ENCODE data around the gene MYO7B.

Gene MYO7B

DNA sequence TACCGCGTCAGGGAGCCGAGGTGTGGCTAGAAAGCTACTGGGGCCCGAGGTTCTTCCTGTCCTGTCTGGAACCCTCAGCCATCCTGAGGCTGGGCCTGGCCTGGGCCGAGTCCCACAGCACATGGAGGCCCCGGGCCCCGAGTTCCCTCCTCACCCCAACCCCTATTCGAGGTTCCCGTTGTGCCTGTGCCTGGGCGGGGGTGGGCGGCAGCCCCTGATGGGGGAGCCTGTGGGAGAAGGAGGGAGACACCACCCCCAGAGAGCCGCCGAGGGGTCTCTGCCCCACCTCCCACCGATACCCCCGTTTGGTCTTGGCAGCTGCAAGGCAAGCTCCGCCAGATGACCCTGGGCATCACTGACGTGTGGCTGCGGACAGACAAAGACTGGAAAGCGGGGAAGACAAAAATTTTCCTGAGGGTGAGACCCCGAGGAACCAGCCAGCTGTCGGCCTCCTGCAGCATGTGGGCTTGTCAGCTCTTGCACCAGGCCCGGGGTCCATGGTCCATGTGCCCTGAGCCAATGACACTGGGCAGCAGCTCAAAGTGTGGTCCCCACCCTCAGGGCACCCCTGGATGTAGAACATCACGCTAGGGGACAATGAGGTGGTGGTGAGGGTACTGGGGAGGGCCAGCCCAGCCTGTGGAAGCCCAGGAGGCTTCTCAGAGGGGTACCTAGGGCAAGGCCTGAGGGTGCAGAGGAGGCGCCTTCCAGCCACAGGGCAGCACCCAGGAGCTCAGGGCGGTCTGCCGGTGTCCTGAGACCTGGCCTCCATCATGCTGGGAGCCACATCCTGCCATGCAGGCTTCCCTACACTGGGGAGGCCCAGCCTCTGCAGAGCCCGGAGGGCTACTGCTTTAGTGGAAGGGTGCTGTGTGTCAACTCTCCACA, 58.0 kb downstream of the MYO7B start:
- Histone ChIP-seq H4K91ac (ENCODE audit: low read depth, low read length, poor library complexity) (no peak overlapping the region), H4K8ac (ENCODE audit: low read depth, low read length) (no peak overlapping the region), H3K27me3 (ENCODE audit: control insufficient read depth in 3 of 3, insufficient read depth in 3 of 3, low read depth in 1 of 3, low read length in 3 of 3) (no peaks in the 10 kb centered on the region), H3K23ac (ENCODE audit: low read depth, low read length, poor library complexity) (no peak overlapping the region), H3K18ac (ENCODE audit: low read length) (peak overlapping the region; percentile 48), H3K4me2 (ENCODE audit: insufficient read depth, low read length, poor library complexity, severe bottlenecking) (no peak overlapping the region), H3K27ac (replicated peaks; ENCODE audit: low read length) (no peak overlapping the region), H2BK5ac (ENCODE audit: low read length) (peak overlapping the region; percentile 75), H2BK15ac (ENCODE audit: low read length) (peak overlapping the region; percentile 89), H3K79me1 (ENCODE audit: low read depth, low read length) (no peaks in the 10 kb centered on the region), H3K9ac (ENCODE audit: low read depth, low read length, poor library complexity) (no peak overlapping the region), H3K9me3 (replicated peaks in 1 of 2; ENCODE audit: control insufficient read depth in 2 of 2, insufficient read depth in 1 of 2, low read depth in 1 of 2, low read length in 2 of 2) (peaks cover 0 to 3% of the 10 kb centered on the region in 2 donors), H2BK12ac (ENCODE audit: low read length) (no peak overlapping the region), H2AFZ (ENCODE audit: low read length) (no peak overlapping the region), H2AK5ac (ENCODE audit: low read depth, low read length) (peak overlapping the region; percentile 94), H3K4ac (ENCODE audit: low read length) (no peak overlapping the region), H2BK120ac (ENCODE audit: low read depth, low read length) (no peak overlapping the region), H3K4me1 (ENCODE audit: control insufficient read depth in 2 of 2, insufficient read depth in 1 of 2, low read depth in 1 of 2, low read length in 2 of 2) (no peaks in the 10 kb centered on the region), H3K14ac (ENCODE audit: low read length) (no peak overlapping the region), H3K4me3 (ENCODE audit: low read length in 2 of 2) (no peak overlapping the region), H3K36me3 (replicated peaks in 1 of 2; ENCODE audit: control insufficient read depth in 2 of 2, insufficient read depth in 2 of 2, low read length in 2 of 2) (no peaks in the 10 kb centered on the region)
- DNase-seq (ENCODE audit: low spot score), result no peak
- WGBS, 2 donors (ENCODE audit: extremely low coverage in 2 of 2, insufficient read length in 2 of 2, insufficient replicate concordance in 1 of 2), result no CpG with 5 or more reads among the region's 27 CpGs

DNA sequence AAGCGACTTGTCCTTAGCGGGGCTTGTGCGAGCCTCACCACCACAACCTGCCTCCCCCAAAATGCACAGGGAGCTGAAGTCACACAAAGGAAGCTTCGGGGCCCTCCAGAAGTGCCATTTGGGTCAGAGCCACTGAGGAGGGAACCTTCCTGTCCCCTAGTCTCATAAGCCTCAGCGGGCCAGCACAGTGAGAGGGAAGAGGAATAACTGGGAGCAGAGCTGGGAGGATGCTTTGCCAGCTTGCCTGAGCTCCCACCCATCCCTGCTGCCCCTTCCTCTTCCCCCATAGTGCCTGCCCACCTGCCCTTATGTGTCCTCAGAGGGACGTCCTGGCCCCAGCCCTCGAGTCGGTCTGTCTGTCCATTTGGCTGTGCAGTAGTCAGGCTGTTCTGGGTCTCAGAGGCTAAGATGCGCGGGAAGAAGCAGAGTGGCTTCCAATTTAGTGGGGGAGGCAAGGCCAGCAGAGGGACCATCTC, 58.7 kb downstream of the MYO7B start:
- Histone ChIP-seq H3K79me1 (ENCODE audit: low read depth, low read length) (no peaks in the 10 kb centered on the region), H2BK5ac (ENCODE audit: low read length) (peak overlapping the region; percentile 66), H3K27me3 (ENCODE audit: control insufficient read depth in 3 of 3, insufficient read depth in 3 of 3, low read depth in 1 of 3, low read length in 3 of 3) (no peaks in the 10 kb centered on the region), H2BK15ac (ENCODE audit: low read length) (peak overlapping the region; percentile 83), H2AK5ac (ENCODE audit: low read depth, low read length) (peak overlapping the region; percentile 94), H3K23ac (ENCODE audit: low read depth, low read length, poor library complexity) (peak overlapping the region; percentile 85), H2BK120ac (ENCODE audit: low read depth, low read length) (no peak overlapping the region), H3K36me3 (replicated peaks in 1 of 2; ENCODE audit: control insufficient read depth in 2 of 2, insufficient read depth in 2 of 2, low read length in 2 of 2) (no peaks in the 10 kb centered on the region), H2BK12ac (ENCODE audit: low read length) (no peak overlapping the region), H3K4me1 (ENCODE audit: control insufficient read depth in 2 of 2, insufficient read depth in 1 of 2, low read depth in 1 of 2, low read length in 2 of 2) (no peaks in the 10 kb centered on the region), H3K9me3 (replicated peaks in 1 of 2; ENCODE audit: control insufficient read depth in 2 of 2, insufficient read depth in 1 of 2, low read depth in 1 of 2, low read length in 2 of 2) (peaks cover 0 to 3% of the 10 kb centered on the region in 2 donors), H3K4me3 (ENCODE audit: low read length in 2 of 2) (peak overlapping the region in 1 of 2 donors; percentile 67), H3K27ac (replicated peaks; ENCODE audit: low read length) (no peak overlapping the region), H3K4ac (ENCODE audit: low read length) (no peak overlapping the region), H4K8ac (ENCODE audit: low read depth, low read length) (peak overlapping the region; percentile 65), H2AFZ (ENCODE audit: low read length) (no peak overlapping the region), H3K18ac (ENCODE audit: low read length) (peak overlapping the region; percentile 17), H3K9ac (ENCODE audit: low read depth, low read length, poor library complexity) (no peak overlapping the region), H4K91ac (ENCODE audit: low read depth, low read length, poor library complexity) (no peak overlapping the region), H3K14ac (ENCODE audit: low read length) (no peak overlapping the region), H3K4me2 (ENCODE audit: insufficient read depth, low read length, poor library complexity, severe bottlenecking) (no peak overlapping the region)
- DNase-seq (ENCODE audit: low spot score), result no peak
- WGBS, 2 donors (ENCODE audit: extremely low coverage in 2 of 2, insufficient read length in 2 of 2, insufficient replicate concordance in 1 of 2), result no CpG with 5 or more reads among the region's 10 CpGs

GRCh38 chr2:127596311-127597045, 61.0 kb downstream of the MYO7B start:
- Histone ChIP-seq H4K91ac (ENCODE audit: low read depth, low read length, poor library complexity) (no peak overlapping the region), H3K23ac (ENCODE audit: low read depth, low read length, poor library complexity) (no peak overlapping the region), H3K27me3 (ENCODE audit: control insufficient read depth in 3 of 3, insufficient read depth in 3 of 3, low read depth in 1 of 3, low read length in 3 of 3) (no peaks in the 10 kb centered on the region), H3K79me1 (ENCODE audit: low read depth, low read length) (no peaks in the 10 kb centered on the region), H3K9me3 (replicated peaks in 1 of 2; ENCODE audit: control insufficient read depth in 2 of 2, insufficient read depth in 1 of 2, low read depth in 1 of 2, low read length in 2 of 2) (peaks cover 0 to 3% of the 10 kb centered on the region in 2 donors), H2BK120ac (ENCODE audit: low read depth, low read length) (no peak overlapping the region), H3K4me2 (ENCODE audit: insufficient read depth, low read length, poor library complexity, severe bottlenecking) (no peak overlapping the region), H3K4me1 (ENCODE audit: control insufficient read depth in 2 of 2, insufficient read depth in 1 of 2, low read depth in 1 of 2, low read length in 2 of 2) (no peaks in the 10 kb centered on the region), H3K27ac (replicated peaks; ENCODE audit: low read length) (no peak overlapping the region), H2AFZ (ENCODE audit: low read length) (no peak overlapping the region), H3K9ac (ENCODE audit: low read depth, low read length, poor library complexity) (no peak overlapping the region), H2AK5ac (ENCODE audit: low read depth, low read length) (no peak overlapping the region), H3K4ac (ENCODE audit: low read length) (no peak overlapping the region), H3K14ac (ENCODE audit: low read length) (no peak overlapping the region), H2BK15ac (ENCODE audit: low read length) (no peak overlapping the region), H3K36me3 (replicated peaks in 1 of 2; ENCODE audit: control insufficient read depth in 2 of 2, insufficient read depth in 2 of 2, low read length in 2 of 2) (no peaks in the 10 kb centered on the region), H3K18ac (ENCODE audit: low read length) (no peak overlapping the region), H3K4me3 (ENCODE audit: low read length in 2 of 2) (no peak overlapping the region), H2BK12ac (ENCODE audit: low read length) (no peak overlapping the region), H2BK5ac (ENCODE audit: low read length) (no peak overlapping the region), H4K8ac (ENCODE audit: low read depth, low read length) (no peak overlapping the region)
- WGBS, 2 donors (ENCODE audit: extremely low coverage in 2 of 2, insufficient read length in 2 of 2, insufficient replicate concordance in 1 of 2), result no CpG with 5 or more reads among the region's 14 CpGs
- DNase-seq (ENCODE audit: low spot score), result no peak
